Esophagus (tissue), 2 donors: ENCODE data around the gene CDKL1. TPM values are rescaled to one million over a fixed set of nuclear protein-coding genes. Genes with fewer than 3 reads are reported as not detected.
A peak's percentile ranks its signal among the peaks of the same experiment; 100 is the strongest.
"Not testable (repeated sequence)": the region's sequence is repeated elsewhere in the genome, so short reads cannot be mapped to it uniquely, and the experiment has no call there.

Experiments
- H3K27ac ChIP-seq, 2 donors: one replicate each; pipeline ENCODE4 v1.5.1; 2013; ENCODE audit warnings: low read depth in 2 of 2, mild to moderate bottlenecking in 2 of 2, inconsistent platforms in 1 of 2, low read length in 1 of 2, moderate library complexity in 1 of 2
- H3K27me3 ChIP-seq, 2 donors: one replicate each; pipeline ENCODE4 v1.6.1; 2013; ENCODE audit warnings: low read length in 2 of 2, control low read depth in 1 of 2, mild to moderate bottlenecking in 1 of 2; ENCODE audit not compliant: insufficient read depth in 2 of 2, control insufficient read depth in 1 of 2
- H3K36me3 ChIP-seq, 2 donors: one replicate each; pipeline ENCODE4 v1.6.1; 2013; ENCODE audit warnings: low read length in 1 of 2; ENCODE audit not compliant: control insufficient read depth in 2 of 2, insufficient read depth in 2 of 2
- H3K4me1 ChIP-seq, 2 donors: one replicate each; pipeline ENCODE4 v1.6.1; 2013; ENCODE audit warnings: low read length in 1 of 2; ENCODE audit not compliant: control insufficient read depth in 2 of 2, insufficient read depth in 2 of 2
- H3K4me3 ChIP-seq, 2 donors: one replicate each; pipeline ENCODE4 v1.5.1; 2013; ENCODE audit warnings: low read length in 2 of 2, mild to moderate bottlenecking in 2 of 2, low read depth in 1 of 2, moderate library complexity in 1 of 2
- H3K9me3 ChIP-seq, 2 donors: one replicate each; pipeline ENCODE4 v1.6.1; 2013; ENCODE audit warnings: mild to moderate bottlenecking in 2 of 2, low read depth in 1 of 2, low read length in 1 of 2, moderate library complexity in 1 of 2; ENCODE audit not compliant: control insufficient read depth in 2 of 2, insufficient read depth in 1 of 2
- WGBS, 2 donors: extraction: QIAGEN DNeasy Blood & Tissue Kit; methylation state at CpG; one replicate each; pipeline ENCODE4 v1.1.7; 2013; 5-methylcytosine and 5-hydroxymethylcytosine counted together
- polyA plus RNA-seq, 2 donors: library from polyadenylated mRNA; stranded (reverse); fragments of 200-250 nt; gene quantifications; one replicate each; pipeline ENCODE4 v1.2.3, GENCODE V29; 2013
- donor health status: healthy with polysubstance abuse.
- donor health status: Bipolar disorder and iron deficiency.

Gene CDKL1
- polyA plus RNA-seq, 2 donors = 1.6 to 1.7 TPM

- no peak overlapping the region for H3K27ac ChIP-seq
- 94 to 97% methylated on average over 5 of the region's 5 CpGs for WGBS, 2 donors
- no peaks in the 10 kb centered on the region for H3K4me1 ChIP-seq
- no peaks in the 10 kb centered on the region for H3K36me3 ChIP-seq
- H3K4me3 ChIP-seq = no peak overlapping the region
- H3K27me3 ChIP-seq = no peaks in the 10 kb centered on the region
- H3K9me3 ChIP-seq = no peaks in the 10 kb centered on the region
These were observed 20.9 kb downstream of the CDKL1 start for GRCh38 chr14:50375760-50376159.

- Histone ChIP-seq H3K27me3 (no peaks in the 10 kb centered on the region), H3K36me3 (no peaks in the 10 kb centered on the region), H3K4me3 (no peak overlapping the region), H3K27ac (no peak overlapping the region), H3K4me1 (no peaks in the 10 kb centered on the region), H3K9me3 (no peaks in the 10 kb centered on the region)
- WGBS, 2 donors = 92 to 97% methylated on average over 3 of the region's 3 CpGs
These were observed 22.7 kb downstream of the CDKL1 start for GRCh38 chr14:50373959-50374358.

- no peaks in the 10 kb centered on the region for H3K36me3 ChIP-seq
- H3K9me3 ChIP-seq = no peaks in the 10 kb centered on the region
- 90 to 94% methylated on average over 4 of the region's 4 CpGs for WGBS, 2 donors
- no peak overlapping the region for H3K27ac ChIP-seq
- peaks cover 0 to under 1% of the 10 kb centered on the region in 2 donors for H3K4me1 ChIP-seq
- no peaks in the 10 kb centered on the region for H3K27me3 ChIP-seq
- no peak overlapping the region for H3K4me3 ChIP-seq
These were observed 25.1 kb downstream of the CDKL1 start for GRCh38 chr14:50371546-50371945.

- Histone ChIP-seq H3K4me1 (peaks cover 0 to 5% of the 10 kb centered on the region in 2 donors), H3K4me3 (no peak overlapping the region), H3K27me3 (no peaks in the 10 kb centered on the region), H3K9me3 (no peaks in the 10 kb centered on the region), H3K27ac (no peak overlapping the region), H3K36me3 (no peaks in the 10 kb centered on the region)
- WGBS, 2 donors = 91 to 95% methylated on average over 4 of the region's 4 CpGs
These were observed 30.1 kb downstream of the CDKL1 start for GRCh38 chr14:50366589-50366988.

- 69 to 87% methylated on average over 3 of the region's 3 CpGs for WGBS, 2 donors
- Histone ChIP-seq H3K4me1 (peaks cover 0 to 8% of the 10 kb centered on the region in 2 donors), H3K4me3 (no peak overlapping the region), H3K9me3 (no peaks in the 10 kb centered on the region), H3K27me3 (no peaks in the 10 kb centered on the region), H3K36me3 (no peaks in the 10 kb centered on the region), H3K27ac (peak overlapping the region in 1 of 2 donors; percentile 9)
These were observed 30.6 kb downstream of the CDKL1 start for GRCh38 chr14:50366115-50366514.

- not testable (repeated sequence) for H3K27me3 ChIP-seq, H3K4me3 ChIP-seq, H3K36me3 ChIP-seq, H3K4me1 ChIP-seq, H3K9me3 ChIP-seq, H3K27ac ChIP-seq
- 58 to 70% methylated on average over 7 of the region's 7 CpGs for WGBS, 2 donors
These were observed 31.1 kb downstream of the CDKL1 start for GRCh38 chr14:50365572-50365971.

- Histone ChIP-seq H3K36me3 (no peaks in the 10 kb centered on the region), H3K4me3 (no peak overlapping the region), H3K27ac (no peak overlapping the region), H3K4me1 (peaks cover 0 to 10% of the 10 kb centered on the region in 2 donors), H3K27me3 (no peaks in the 10 kb centered on the region), H3K9me3 (no peaks in the 10 kb centered on the region)
- WGBS, 2 donors = 39 to 61% methylated on average over 1 of the region's 1 CpG
These were observed 31.9 kb downstream of the CDKL1 start for GRCh38 chr14:50364792-50365191.

GRCh38 chr14:50363714-50364111 is 33.0 kb downstream of the CDKL1 start:
- no peaks in the 10 kb centered on the region for H3K36me3 ChIP-seq
- no peaks in the 10 kb centered on the region for H3K9me3 ChIP-seq
- H3K4me3 ChIP-seq = peak overlapping the region in 1 of 2 donors; percentile 32
- peak overlapping the region; percentile 62 to 74 for H3K27ac ChIP-seq
- no peaks in the 10 kb centered on the region for H3K27me3 ChIP-seq
- 21 to 40% methylated on average over 4 of the region's 4 CpGs for WGBS, 2 donors
- peaks cover 0 to 10% of the 10 kb centered on the region in 2 donors for H3K4me1 ChIP-seq

GRCh38 chr14:50362764-50363713 is 33.6 kb downstream of the CDKL1 start:
- Histone ChIP-seq H3K36me3 (no peaks in the 10 kb centered on the region), H3K4me1 (peaks cover 0 to 10% of the 10 kb centered on the region in 2 donors), H3K27me3 (no peaks in the 10 kb centered on the region), H3K27ac (peak overlapping the region; percentile 62 to 74), H3K9me3 (no peaks in the 10 kb centered on the region), H3K4me3 (peak overlapping the region in 1 of 2 donors; percentile 32)
- WGBS, 2 donors = 65 to 77% methylated on average over 14 of the region's 14 CpGs
